Measurements from ENCODE around the gene CDK6.

Gene CDK6

GRCh38 chr7:92839901-92840300 is 3.5 kb upstream of the CDK6 start:
- no peaks in the 10 kb centered on the region for H3K9me3 Mint-ChIP-seq
- no peak for DNase-seq (ENCODE audit: low spot score)
- H3K27ac Mint-ChIP-seq: no peak overlapping the region

GRCh38 chr7:92838934-92839333 is 2.6 kb upstream of the CDK6 start:
- Mint-ChIP-seq H3K9me3 (no peaks in the 10 kb centered on the region), H3K27ac (no peak overlapping the region), H3K36me3 (ENCODE audit: low read depth) (peaks cover under 1% of the 10 kb centered on the region), H3K4me1 (ENCODE audit: low read depth) (peaks cover 12% of the 10 kb centered on the region), H3K27me3 (ENCODE audit: low read depth) (peaks cover 41% of the 10 kb centered on the region), H3K4me3 (no peak overlapping the region)
- no peak for DNase-seq (ENCODE audit: low spot score)

More at GRCh38 chr7:92839901-92840300, 3.5 kb upstream of the CDK6 start:
- Mint-ChIP-seq H3K4me3 (no peak overlapping the region), H3K27me3 (ENCODE audit: low read depth) (peaks cover 41% of the 10 kb centered on the region), H3K4me1 (ENCODE audit: low read depth) (peaks cover 12% of the 10 kb centered on the region), H3K36me3 (ENCODE audit: low read depth) (no peaks in the 10 kb centered on the region)

GRCh38 chr7:92837000-92837749 is 802 bp upstream of the CDK6 start:
- peaks cover 15% of the 10 kb centered on the region for H3K36me3 Mint-ChIP-seq (ENCODE audit: low read depth)
- no peak for DNase-seq (ENCODE audit: low spot score)
- peak overlapping the region; percentile 93 for H3K4me3 Mint-ChIP-seq
- no peaks in the 10 kb centered on the region for H3K9me3 Mint-ChIP-seq
- H3K4me1 Mint-ChIP-seq (ENCODE audit: low read depth): peaks cover 16% of the 10 kb centered on the region
- H3K27me3 Mint-ChIP-seq (ENCODE audit: low read depth): peaks cover 35% of the 10 kb centered on the region
- peak overlapping the region; percentile 91 for H3K27ac Mint-ChIP-seq

- Mint-ChIP-seq H3K27ac (peak overlapping the region; percentile 92), H3K36me3 (ENCODE audit: low read depth) (peaks cover 26% of the 10 kb centered on the region), H3K27me3 (ENCODE audit: low read depth) (peaks cover 25% of the 10 kb centered on the region)
Observed at GRCh38 chr7:92835851-92836488, 403 bp downstream of the CDK6 start.

GRCh38 chr7:92835261-92835850 is 1.0 kb downstream of the CDK6 start:
- peaks cover 32% of the 10 kb centered on the region for H3K36me3 Mint-ChIP-seq (ENCODE audit: low read depth)
- DNase-seq (ENCODE audit: low spot score): peak; percentile 54
- peak overlapping the region; percentile 98 for H3K4me3 Mint-ChIP-seq
- peaks cover 30% of the 10 kb centered on the region for H3K4me1 Mint-ChIP-seq (ENCODE audit: low read depth)
- peak overlapping the region; percentile 92 for H3K27ac Mint-ChIP-seq
- H3K9me3 Mint-ChIP-seq: no peaks in the 10 kb centered on the region
- H3K27me3 Mint-ChIP-seq (ENCODE audit: low read depth): peaks cover 19% of the 10 kb centered on the region

More at GRCh38 chr7:92835851-92836488, 403 bp downstream of the CDK6 start:
- Mint-ChIP-seq H3K4me3 (peak overlapping the region; percentile 91), H3K9me3 (no peaks in the 10 kb centered on the region), H3K4me1 (ENCODE audit: low read depth) (peaks cover 25% of the 10 kb centered on the region)
- peak; percentile 57 for DNase-seq (ENCODE audit: low spot score)

- H3K4me1 Mint-ChIP-seq (ENCODE audit: low read depth): peaks cover 35% of the 10 kb centered on the region
- DNase-seq (ENCODE audit: low spot score): no peak
- H3K36me3 Mint-ChIP-seq (ENCODE audit: low read depth): peaks cover 37% of the 10 kb centered on the region
Observed at GRCh38 chr7:92834507-92835260, 1.7 kb downstream of the CDK6 start.

GRCh38 chr7:92833766-92834506 is 2.4 kb downstream of the CDK6 start:
- H3K9me3 Mint-ChIP-seq: no peaks in the 10 kb centered on the region
- H3K27ac Mint-ChIP-seq: peak overlapping the region; percentile 92
- peak overlapping the region; percentile 98 for H3K4me3 Mint-ChIP-seq
- H3K4me1 Mint-ChIP-seq (ENCODE audit: low read depth): peaks cover 42% of the 10 kb centered on the region
- peaks cover 39% of the 10 kb centered on the region for H3K36me3 Mint-ChIP-seq (ENCODE audit: low read depth)
- peaks cover 10% of the 10 kb centered on the region for H3K27me3 Mint-ChIP-seq (ENCODE audit: low read depth)
- DNase-seq (ENCODE audit: low spot score): peak; percentile 84

More at GRCh38 chr7:92834507-92835260, 1.7 kb downstream of the CDK6 start:
- H3K9me3 Mint-ChIP-seq: no peaks in the 10 kb centered on the region
- peak overlapping the region; percentile 92 for H3K27ac Mint-ChIP-seq
- peak overlapping the region; percentile 98 for H3K4me3 Mint-ChIP-seq
- H3K27me3 Mint-ChIP-seq (ENCODE audit: low read depth): peaks cover 13% of the 10 kb centered on the region

- no peaks in the 10 kb centered on the region for H3K9me3 Mint-ChIP-seq
- H3K4me1 Mint-ChIP-seq (ENCODE audit: low read depth): peaks cover 48% of the 10 kb centered on the region
Observed at GRCh38 chr7:92833024-92833765, 3.2 kb downstream of the CDK6 start.

GRCh38 chr7:92832534-92833023 is 3.8 kb downstream of the CDK6 start:
- Mint-ChIP-seq H3K27ac (peak overlapping the region; percentile 94), H3K4me1 (ENCODE audit: low read depth) (peaks cover 49% of the 10 kb centered on the region), H3K4me3 (peak overlapping the region; percentile 98), H3K36me3 (ENCODE audit: low read depth) (peaks cover 43% of the 10 kb centered on the region), H3K9me3 (no peaks in the 10 kb centered on the region), H3K27me3 (ENCODE audit: low read depth) (peaks cover 6% of the 10 kb centered on the region)
- no peak for DNase-seq (ENCODE audit: low spot score)

More at GRCh38 chr7:92833024-92833765, 3.2 kb downstream of the CDK6 start:
- peak overlapping the region; percentile 98 for H3K4me3 Mint-ChIP-seq
- H3K36me3 Mint-ChIP-seq (ENCODE audit: low read depth): peaks cover 41% of the 10 kb centered on the region
- peaks cover 6% of the 10 kb centered on the region for H3K27me3 Mint-ChIP-seq (ENCODE audit: low read depth)
- H3K27ac Mint-ChIP-seq: peak overlapping the region; percentile 94
- DNase-seq (ENCODE audit: low spot score): peak; percentile 85

GRCh38 chr7:92831716-92832533 is 4.4 kb downstream of the CDK6 start:
- no peak for DNase-seq (ENCODE audit: low spot score)
- peak overlapping the region; percentile 94 for H3K27ac Mint-ChIP-seq
- no peaks in the 10 kb centered on the region for H3K9me3 Mint-ChIP-seq
- peaks cover 51% of the 10 kb centered on the region for H3K4me1 Mint-ChIP-seq (ENCODE audit: low read depth)
- H3K4me3 Mint-ChIP-seq: peak overlapping the region; percentile 98
- H3K36me3 Mint-ChIP-seq (ENCODE audit: low read depth): peaks cover 49% of the 10 kb centered on the region
- peaks cover 1% of the 10 kb centered on the region for H3K27me3 Mint-ChIP-seq (ENCODE audit: low read depth)

- Mint-ChIP-seq H3K4me1 (ENCODE audit: low read depth) (peaks cover 62% of the 10 kb centered on the region), H3K27ac (peak overlapping the region; percentile 94), H3K36me3 (ENCODE audit: low read depth) (peaks cover 54% of the 10 kb centered on the region), H3K9me3 (no peaks in the 10 kb centered on the region), H3K27me3 (ENCODE audit: low read depth) (no peaks in the 10 kb centered on the region), H3K4me3 (peak overlapping the region; percentile 98)
- DNase-seq (ENCODE audit: low spot score): no peak
Observed at GRCh38 chr7:92830532-92831110, 5.8 kb downstream of the CDK6 start.
